GM20000 (cell line): ENCODE measurements around the gene GRIN3A.

Experiments
- DNase-seq: peaks from one replicate; pipeline ENCODE4 v3.0.0; 2012; ENCODE audit warnings: low spot score
- CTCF ChIP-seq: IDR thresholded peaks from 2 replicates; pipeline ENCODE4 v1.5.1; 2012; ENCODE audit warnings: mild to moderate bottlenecking, control low read depth; ENCODE audit errors: extremely low read depth, missing control alignments

Gene GRIN3A

GRCh38 chr9:101677861-101678260 lies 60.6 kb downstream of the GRIN3A start:
- no peak for DNase-seq
- no peak for TF ChIP-seq CTCF

DNA sequence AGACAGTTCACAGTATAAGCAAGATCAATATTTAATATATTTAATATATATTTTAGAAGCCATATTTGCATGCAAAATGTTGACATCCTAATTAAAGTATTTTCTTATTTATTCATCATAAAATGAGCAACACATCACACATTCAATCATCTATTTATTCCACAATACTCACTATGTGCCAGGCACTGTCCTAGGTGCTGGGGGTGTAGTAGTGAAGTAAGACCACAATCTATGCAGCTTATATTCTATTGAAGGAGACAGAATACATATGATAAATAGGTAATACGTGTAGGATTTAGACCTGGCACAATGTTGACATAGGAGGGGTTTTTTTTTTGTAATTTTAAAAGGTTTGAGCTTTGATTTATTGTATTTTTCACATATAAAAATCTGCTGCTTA lies 63.1 kb downstream of the GRIN3A start:
- DNase-seq: no peak
- TF ChIP-seq CTCF: no peak

- DNase-seq: no peak
- no peak for TF ChIP-seq CTCF
Observed at GRCh38 chr9:101674165-101674564, 64.3 kb downstream of the GRIN3A start.

- TF ChIP-seq CTCF: no peak
- no peak for DNase-seq
Observed at GRCh38 chr9:101673642-101674041, 64.8 kb downstream of the GRIN3A start.

DNA sequence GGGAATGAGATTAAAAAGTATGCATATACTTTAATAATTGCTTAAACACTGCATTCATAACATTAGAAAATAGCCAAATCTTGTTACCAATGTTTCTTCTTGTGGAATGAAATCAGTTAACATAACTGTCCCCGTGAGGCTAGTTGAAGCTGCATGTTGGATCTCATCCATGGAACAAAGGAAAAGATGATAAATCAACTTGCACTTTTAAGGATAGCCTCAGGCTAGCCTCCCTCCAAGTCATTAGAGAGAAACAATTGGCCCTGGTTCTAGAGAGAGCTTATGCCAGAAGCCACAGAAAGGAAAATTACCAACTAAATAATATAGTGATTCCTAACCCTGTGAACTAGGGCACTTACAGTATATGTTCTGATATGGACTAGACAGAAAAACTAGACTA lies 66.9 kb downstream of the GRIN3A start:
- TF ChIP-seq CTCF: no peak
- no peak for DNase-seq

DNA sequence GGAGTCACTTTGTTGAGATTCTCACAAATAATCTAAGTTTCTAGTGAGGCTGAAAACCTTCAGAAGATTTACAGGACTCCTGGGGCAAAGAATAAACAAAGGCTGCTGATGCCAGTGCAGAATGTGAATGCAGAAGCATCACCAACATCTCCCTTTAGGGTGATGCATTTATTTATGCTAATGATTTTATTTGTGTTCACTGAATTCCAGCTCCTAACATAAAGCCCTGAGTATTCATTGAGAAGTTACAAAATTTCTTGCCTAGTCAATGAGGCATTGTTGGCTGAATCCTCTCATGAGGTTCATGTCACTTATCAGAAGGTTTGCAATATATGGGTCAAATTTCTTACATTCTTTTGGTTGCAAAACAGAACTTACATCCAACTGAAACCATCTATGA lies 70.0 kb downstream of the GRIN3A start:
- DNase-seq: no peak
- TF ChIP-seq CTCF: no peak

GRCh38 chr9:101664453-101664852 lies 74.0 kb downstream of the GRIN3A start:
- no peak for TF ChIP-seq CTCF
- no peak for DNase-seq
